ENCODE data around the gene TAX1BP3.

The TAX1BP3 gene

GRCh38 chr17:3630781-3631180, 37.6 kb downstream of the TAX1BP3 start:
- DNase-seq = no peak

GRCh38 chr17:3627769-3628167, 40.6 kb downstream of the TAX1BP3 start:
- DNase-seq = no peak

GRCh38 chr17:3626831-3627768, 41.3 kb downstream of the TAX1BP3 start:
- no peak for DNase-seq

- DNase-seq = no peak
Measured at GRCh38 chr17:3622977-3623594, 45.3 kb downstream of the TAX1BP3 start.

GRCh38 chr17:3621146-3621720, 47.1 kb downstream of the TAX1BP3 start:
- DNase-seq = no peak

- DNase-seq = no peak
Measured at GRCh38 chr17:3615160-3615870, 53.1 kb downstream of the TAX1BP3 start.

- DNase-seq = no peak
Measured at GRCh38 chr17:3613124-3613523, 55.3 kb downstream of the TAX1BP3 start.
